ENCODE results near the gene CHRDL2.

DNA sequence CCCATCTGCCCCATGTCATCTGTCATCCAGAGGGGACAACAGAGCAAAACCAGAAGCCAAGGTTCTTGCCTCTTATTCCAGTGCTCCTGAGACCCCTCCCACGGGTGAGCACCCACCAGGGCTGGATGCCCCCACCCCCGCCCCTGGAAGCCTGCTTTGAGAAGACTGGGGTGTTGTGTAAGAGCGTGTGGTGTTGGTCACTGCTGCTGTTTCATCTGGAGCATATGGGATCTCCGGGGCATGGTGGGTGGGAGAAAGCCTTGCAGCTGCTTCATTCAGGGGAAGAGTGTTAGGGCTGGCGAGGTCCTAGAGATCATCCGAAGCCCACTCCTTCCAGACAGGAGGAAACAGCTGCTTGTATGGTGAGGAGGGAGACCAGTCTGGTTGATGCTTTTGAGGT lies 54.1 kb downstream of the CHRDL2 start:
- TF ChIP-seq, protein P1, sequence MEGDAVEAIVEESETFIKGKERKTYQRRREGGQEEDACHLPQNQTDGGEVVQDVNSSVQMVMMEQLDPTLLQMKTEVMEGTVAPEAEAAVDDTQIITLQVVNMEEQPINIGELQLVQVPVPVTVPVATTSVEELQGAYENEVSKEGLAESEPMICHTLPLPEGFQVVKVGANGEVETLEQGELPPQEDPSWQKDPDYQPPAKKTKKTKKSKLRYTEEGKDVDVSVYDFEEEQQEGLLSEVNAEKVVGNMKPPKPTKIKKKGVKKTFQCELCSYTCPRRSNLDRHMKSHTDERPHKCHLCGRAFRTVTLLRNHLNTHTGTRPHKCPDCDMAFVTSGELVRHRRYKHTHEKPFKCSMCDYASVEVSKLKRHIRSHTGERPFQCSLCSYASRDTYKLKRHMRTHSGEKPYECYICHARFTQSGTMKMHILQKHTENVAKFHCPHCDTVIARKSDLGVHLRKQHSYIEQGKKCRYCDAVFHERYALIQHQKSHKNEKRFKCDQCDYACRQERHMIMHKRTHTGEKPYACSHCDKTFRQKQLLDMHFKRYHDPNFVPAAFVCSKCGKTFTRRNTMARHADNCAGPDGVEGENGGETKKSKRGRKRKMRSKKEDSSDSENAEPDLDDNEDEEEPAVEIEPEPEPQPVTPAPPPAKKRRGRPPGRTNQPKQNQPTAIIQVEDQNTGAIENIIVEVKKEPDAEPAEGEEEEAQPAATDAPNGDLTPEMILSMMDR (IDR thresholded peaks at IDR 0.05; ENCODE audit: insufficient read depth, low read length, poor library complexity, severe bottlenecking): no peak
- no peak for TF ChIP-seq EZH2phosphoT487 (conservative IDR thresholded peaks at IDR 0.05; ENCODE audit: low read length)

Data from SU-DHL-6 (cell line).